Activated CD8-positive, alpha-beta T cell treated with anti-CD3 and anti-CD28 coated beads for 36 hours (primary cell): ENCODE data around the gene GAP43. TPM values are rescaled to one million over a fixed set of nuclear protein-coding genes. Genes with fewer than 3 reads are reported as not detected.

ENCODE experiments used
- ATAC-seq: fragments of 200-7000 bp; cut with Tn5 transposase; one replicate; pipeline ENCODE4 v1.10.0; 2021; ENCODE audit warnings: mild to moderate bottlenecking, moderate library complexity
- CTCF ChIA-PET: fragments of 350-600 bp; sonication (Branson Sonifier 250); formaldehyde crosslinking; loops from one replicate; lab custom pipeline; 2021; ENCODE audit warnings: antibody characterized with exemption; lab: Charles Lee
- POLR2A ChIA-PET: fragments of 350-600 bp; sonication (Branson Sonifier 250); formaldehyde crosslinking; loops from one replicate; lab custom pipeline; 2021; ENCODE audit warnings: antibody characterized with exemption; lab: Charles Lee
- DNase-seq: peaks from one replicate; pipeline ENCODE4 v3.0.0-alpha.2; 2020
- H3K27ac Mint-ChIP-seq: one replicate; pipeline ENCODE4 v1.8.0; 2021; ENCODE audit warnings: mild to moderate bottlenecking, mixed read lengths
- H3K27me3 Mint-ChIP-seq: one replicate; pipeline ENCODE4 v1.8.0; 2021; ENCODE audit warnings: mixed read lengths
- H3K36me3 Mint-ChIP-seq: one replicate; pipeline ENCODE4 v1.8.0; 2021; ENCODE audit warnings: low read depth, mixed read lengths
- H3K4me1 Mint-ChIP-seq: one replicate; pipeline ENCODE4 v1.8.0; 2021; ENCODE audit warnings: low read depth, mixed read lengths
- H3K4me3 Mint-ChIP-seq: one replicate; pipeline ENCODE4 v1.8.0; 2021; ENCODE audit warnings: mild to moderate bottlenecking, moderate library complexity, mixed read lengths
- H3K9me3 Mint-ChIP-seq: one replicate; pipeline ENCODE4 v1.8.0; 2021; ENCODE audit warnings: mixed read lengths
- CTCF ChIP-seq: fragments of 200-600 bp; IDR thresholded peaks from one replicate; pipeline ENCODE4 v1.8.0; 2022; ENCODE audit warnings: antibody characterized with exemption, mild to moderate bottlenecking
- intact Hi-C: fragments of 100-400 bp; cut with micrococcal nuclease; formaldehyde crosslinking; loops from one replicate; pipeline ENCODE4 v1.10.0; 2022
- total RNA-seq, 2 experiments: library from RNA; stranded (reverse); gene quantifications; one replicate each; pipeline ENCODE4 v1.2.3, GENCODE V29; 2021

GAP43 gene
- total RNA-seq, 2 experiments from 2014 or later, result not detected

GRCh38 chr3:115683305-115683704 is 60.0 kb downstream of the GAP43 start:
- no peak for ATAC-seq
- no peak overlapping the region for H3K4me3 Mint-ChIP-seq
- peaks cover 2% of the 10 kb centered on the region for H3K4me1 Mint-ChIP-seq
- ChIA-PET CTCF (no interaction called here), POLR2A (interaction anchor here (0.7 kb wide), 1 partner anchor 308 kb away, joined by 3 read pairs; no protein-coding TSS in a partner anchor)
- peaks cover 31% of the 10 kb centered on the region for H3K27me3 Mint-ChIP-seq
- no peaks in the 10 kb centered on the region for H3K9me3 Mint-ChIP-seq
- no peak overlapping the region for H3K27ac Mint-ChIP-seq
- no peaks in the 10 kb centered on the region for H3K36me3 Mint-ChIP-seq
- TF ChIP-seq CTCF, result no peak
- no peak for DNase-seq
- intact Hi-C loops, result no loop called here

DNA sequence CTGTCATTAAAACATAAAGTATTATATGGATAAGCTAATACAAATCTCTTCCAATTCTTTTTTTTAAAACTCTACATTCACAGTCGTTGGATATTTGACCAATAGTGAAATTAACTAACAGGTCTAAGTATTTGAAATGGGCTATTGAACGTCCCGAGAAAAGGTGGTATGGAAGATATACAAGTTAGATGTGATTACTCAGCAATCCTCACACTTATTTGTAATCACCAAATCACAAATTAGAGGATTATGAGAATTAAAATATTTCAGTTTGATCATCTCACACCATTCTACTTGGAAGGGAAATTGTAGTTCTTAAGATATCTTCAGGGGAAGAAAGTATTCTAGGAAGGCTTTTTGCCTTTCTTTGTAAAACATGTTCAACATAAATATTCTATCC is 60.5 kb downstream of the GAP43 start:
- DNase-seq (no peak), ATAC-seq (no peak)
- Mint-ChIP-seq H3K4me1 (peaks cover 2% of the 10 kb centered on the region), H3K27ac (no peak overlapping the region), H3K27me3 (peaks cover 31% of the 10 kb centered on the region), H3K36me3 (no peaks in the 10 kb centered on the region), H3K9me3 (no peaks in the 10 kb centered on the region), H3K4me3 (no peak overlapping the region)
- CTCF ChIA-PET, result no interaction called here
- POLR2A ChIA-PET, result interaction anchor here (0.7 kb wide), 1 partner anchor 308 kb away, joined by 3 read pairs; no protein-coding TSS in a partner anchor
- no peak for TF ChIP-seq CTCF
- intact Hi-C loops, result no loop called here

- Mint-ChIP-seq H3K4me1 (peaks cover 2% of the 10 kb centered on the region), H3K9me3 (no peaks in the 10 kb centered on the region), H3K4me3 (no peak overlapping the region), H3K36me3 (no peaks in the 10 kb centered on the region), H3K27ac (no peak overlapping the region), H3K27me3 (peaks cover 20% of the 10 kb centered on the region)
- DNase-seq, result peak; percentile 37
- CTCF ChIA-PET, result no interaction called here
- ATAC-seq, result peak; percentile 37
- no peak for TF ChIP-seq CTCF
- POLR2A ChIA-PET, result no interaction called here
- intact Hi-C loops, result no loop called here
Observed at GRCh38 chr3:115685097-115685496, 61.8 kb downstream of the GAP43 start.

- H3K9me3 Mint-ChIP-seq, result no peaks in the 10 kb centered on the region
- ATAC-seq (no peak), DNase-seq (no peak)
- no peak for TF ChIP-seq CTCF
- intact Hi-C loops, result no loop called here
- POLR2A ChIA-PET, result no interaction called here
- H3K4me3 Mint-ChIP-seq, result no peak overlapping the region
- peaks cover 2% of the 10 kb centered on the region for H3K4me1 Mint-ChIP-seq
- H3K27me3 Mint-ChIP-seq, result peaks cover 7% of the 10 kb centered on the region
- H3K27ac Mint-ChIP-seq, result no peak overlapping the region
- H3K36me3 Mint-ChIP-seq, result no peaks in the 10 kb centered on the region
- CTCF ChIA-PET, result interaction anchor here (1.8 kb wide), 1 partner anchor 470 kb away, joined by 9 read pairs; no protein-coding TSS in a partner anchor
Observed at GRCh38 chr3:115687721-115688120, 64.4 kb downstream of the GAP43 start.

GRCh38 chr3:115688418-115688817 is 65.1 kb downstream of the GAP43 start:
- no peak overlapping the region for H3K4me3 Mint-ChIP-seq
- H3K36me3 Mint-ChIP-seq, result no peaks in the 10 kb centered on the region
- H3K9me3 Mint-ChIP-seq, result no peaks in the 10 kb centered on the region
- H3K4me1 Mint-ChIP-seq, result peaks cover 2% of the 10 kb centered on the region
- no peak overlapping the region for H3K27ac Mint-ChIP-seq
- ChIA-PET POLR2A (no interaction called here), CTCF (interaction anchor here (1.6 to 1.8 kb wide), 2 partner anchors 471 to 861 kb away, joined by 4 to 9 read pairs; no protein-coding TSS in a partner anchor)
- peaks cover 5% of the 10 kb centered on the region for H3K27me3 Mint-ChIP-seq
- DNase-seq (no peak), ATAC-seq (no peak)
- intact Hi-C loops, result no loop called here
- TF ChIP-seq CTCF, result no peak
